IMR-90 (cell line): ENCODE data around the gene POLD1. TPM values are rescaled to one million over a fixed set of nuclear protein-coding genes. Genes with fewer than 3 reads are reported as not detected.
A peak's percentile ranks its signal among the peaks of the same experiment; 100 is the strongest.

Experiments used
- ATAC-seq: fragments of 200-7000 bp; cut with Tn5 transposase; 2 replicates; pipeline ENCODE4 v1.9.1; 2020; ENCODE audit warnings: low read depth, mild to moderate bottlenecking, moderate library complexity
- BruUV-seq: library from RNA; stranded (reverse); fragments of 400-500 nt; replicated peaks from 2 replicates; lab custom pipeline; 2021; lab: Mats Ljungman, UMichigan
- CTCF ChIA-PET: fragments of 300-600 bp; formaldehyde crosslinking; extraction: SDS; loops from one replicate; lab custom pipeline; 2021; ENCODE audit warnings: antibody characterized with exemption; lab: Yijun Ruan, JAX
- POLR2A ChIA-PET: fragments of 300-600 bp; sonication (Branson Sonifier 250); formaldehyde crosslinking; loops from one replicate; lab custom pipeline; 2022; ENCODE audit warnings: antibody characterized with exemption; ENCODE audit not compliant: unreplicated experiment; lab: Charles Lee
- DNase-seq: peaks from one replicate; pipeline ENCODE4 v3.0.0; 2013
- H2AFZ ChIP-seq: replicated peaks from 2 replicates; pipeline ENCODE3; 2013; ENCODE audit warnings: low read length, mild to moderate bottlenecking; ENCODE audit not compliant: poor library complexity
- H2AK5ac ChIP-seq: 2 replicates; pipeline ENCODE4 v1.6.1; 2013; ENCODE audit warnings: low read depth, low read length, inconsistent platforms
- H2AK9ac ChIP-seq: replicated peaks from 2 replicates; pipeline ENCODE3; 2013; ENCODE audit warnings: mild to moderate bottlenecking, low read depth, low read length, moderate library complexity; ENCODE audit not compliant: poor library complexity
- H2BK120ac ChIP-seq: 2 replicates; pipeline ENCODE4 v1.6.1; 2013; ENCODE audit warnings: low read depth, low read length, inconsistent platforms
- H2BK15ac ChIP-seq: 3 replicates; pipeline ENCODE4 v1.6.1; 2013; ENCODE audit warnings: low read depth, low read length, inconsistent platforms
- H2BK20ac ChIP-seq: 2 replicates; pipeline ENCODE4 v1.6.1; 2013; ENCODE audit warnings: low read depth, mild to moderate bottlenecking, inconsistent platforms, low read length, moderate library complexity
- H2BK5ac ChIP-seq: 2 replicates; pipeline ENCODE4 v1.6.1; 2013; ENCODE audit warnings: mild to moderate bottlenecking, low read depth, low read length, inconsistent platforms; ENCODE audit not compliant: poor library complexity, severe bottlenecking
- H3K14ac ChIP-seq: replicated peaks from 2 replicates; pipeline ENCODE4 v1.6.1; 2013; ENCODE audit warnings: low read depth, low read length, inconsistent platforms
- H3K18ac ChIP-seq: 2 replicates; pipeline ENCODE4 v1.6.1; 2013; ENCODE audit warnings: low read depth, low read length, control low read depth
- H3K23ac ChIP-seq: 2 replicates; pipeline ENCODE4 v1.6.1; 2013; ENCODE audit warnings: low read depth, low read length, inconsistent platforms
- H3K27ac ChIP-seq: 2 replicates; pipeline ENCODE4 v1.5.1; 2013; ENCODE audit warnings: mild to moderate bottlenecking, control low read depth, low read length; ENCODE audit not compliant: insufficient read depth
- H3K27me3 ChIP-seq: 2 replicates; pipeline ENCODE4 v1.6.1; 2013; ENCODE audit warnings: low read length; ENCODE audit not compliant: control insufficient read depth, insufficient read depth
- H3K36me3 ChIP-seq: 2 replicates; pipeline ENCODE4 v1.6.1; 2013; ENCODE audit warnings: low read length, mixed read lengths; ENCODE audit not compliant: control insufficient read depth, insufficient read depth
- H3K4ac ChIP-seq: 2 replicates; pipeline ENCODE4 v1.6.1; 2013; ENCODE audit warnings: low read depth, low read length, inconsistent platforms
- H3K4me1 ChIP-seq: 2 replicates; pipeline ENCODE4 v1.6.1; 2013; ENCODE audit warnings: low read length, mixed read lengths; ENCODE audit not compliant: control insufficient read depth, insufficient read depth
- H3K4me2 ChIP-seq: 2 replicates; pipeline ENCODE4 v1.6.1; 2013; ENCODE audit warnings: low read depth, mild to moderate bottlenecking, control low read depth, low read length, moderate library complexity
- H3K4me3 ChIP-seq: 2 replicates; pipeline ENCODE4 v1.5.1; 2013; ENCODE audit warnings: low read depth, mild to moderate bottlenecking, control low read depth, low read length, moderate library complexity; ENCODE audit not compliant: insufficient read depth
- H3K56ac ChIP-seq: 2 replicates; pipeline ENCODE4 v1.6.1; 2013; ENCODE audit warnings: low read length, inconsistent platforms; ENCODE audit not compliant: insufficient read depth; ENCODE audit errors: extremely low read depth
- H3K79me1 ChIP-seq, 2 experiments: 2 replicates each; pipeline ENCODE4 v1.6.1; 2013; ENCODE audit warnings: low read length in 2 of 2, inconsistent platforms in 1 of 2, low read depth in 1 of 2
- H3K9ac ChIP-seq: 2 replicates; pipeline ENCODE4 v1.6.1; 2013; ENCODE audit warnings: low read depth, low read length, control low read depth
- H3K9me1 ChIP-seq: 2 replicates; pipeline ENCODE4 v1.6.1; 2013; ENCODE audit warnings: low read length, inconsistent platforms; ENCODE audit not compliant: insufficient read depth
- H3K9me3 ChIP-seq: 2 replicates; pipeline ENCODE4 v1.6.1; 2013; ENCODE audit warnings: low read length; ENCODE audit not compliant: control insufficient read depth, insufficient read depth
- H4K20me1 ChIP-seq: 2 replicates; pipeline ENCODE4 v1.6.1; 2013; ENCODE audit warnings: low read length, inconsistent platforms; ENCODE audit not compliant: insufficient read depth
- H4K5ac ChIP-seq: 2 replicates; pipeline ENCODE4 v1.6.1; 2013; ENCODE audit warnings: mild to moderate bottlenecking, low read depth, low read length, control low read depth
- H4K8ac ChIP-seq, 2 experiments: 2 replicates each; pipeline ENCODE4 v1.6.1; 2013; ENCODE audit warnings: low read depth in 2 of 2, low read length in 2 of 2, control low read depth in 1 of 2, inconsistent platforms in 1 of 2
- H4K91ac ChIP-seq: 2 replicates; pipeline ENCODE4 v1.6.1; 2013; ENCODE audit warnings: low read depth, low read length, inconsistent platforms; ENCODE audit not compliant: insufficient read depth
- CHD1 ChIP-seq: IDR thresholded peaks from 2 replicates; pipeline ENCODE4 v1.6.1; 2012; ENCODE audit warnings: low read depth, low read length, improper control_type of control experiment
- MAZ ChIP-seq: IDR thresholded peaks from 2 replicates; pipeline ENCODE4 v1.6.1; 2012; ENCODE audit warnings: low read depth, mild to moderate bottlenecking, low read length, improper control_type of control experiment, moderate library complexity, borderline replicate concordance
- MXI1 ChIP-seq: IDR thresholded peaks from 2 replicates; pipeline ENCODE4 v1.6.1; 2012; ENCODE audit warnings: low read depth, mild to moderate bottlenecking, low read length, moderate library complexity, borderline replicate concordance
- NFE2L2 ChIP-seq: fragments of 150-350 bp; IDR thresholded peaks from 2 replicates; pipeline ENCODE4 v1.6.1; 2016; ENCODE audit warnings: low read depth, mild to moderate bottlenecking, low read length
- POLR2A ChIP-seq: IDR thresholded peaks from 2 replicates; pipeline ENCODE4 v1.6.1; 2012; ENCODE audit warnings: mild to moderate bottlenecking, low read depth, low read length
- RAD21 ChIP-seq: IDR thresholded peaks from 2 replicates; pipeline ENCODE4 v1.6.1; 2012; ENCODE audit warnings: low read length, improper control_type of control experiment
- RCOR1 ChIP-seq: IDR thresholded peaks from 2 replicates; pipeline ENCODE4 v1.6.1; 2012; ENCODE audit warnings: mild to moderate bottlenecking, low read length, improper control_type of control experiment; ENCODE audit not compliant: insufficient replicate concordance
- SMC3 ChIP-seq: fragments of 150-350 bp; IDR thresholded peaks from 2 replicates; pipeline ENCODE4 v1.6.1; 2016; ENCODE audit warnings: low read depth, mild to moderate bottlenecking, antibody characterized with exemption, low read length, moderate library complexity
- WGBS, 2 experiments: methylation state at CpG; one replicate each; pipeline versions ENCODE4 v1.1.5 to v1.1.7; 2013; ENCODE audit warnings: missing lambda C conversion rate in 2 of 2; ENCODE audit not compliant: insufficient read length in 1 of 2; ENCODE audit errors: extremely low coverage in 2 of 2; 5-methylcytosine and 5-hydroxymethylcytosine counted together
- dilution Hi-C: fragments of 300-500 bp; cut with HindIII; formaldehyde crosslinking; loops from one replicate; pipeline ENCODE4 v1.14.3; 2018; ENCODE audit warnings: low sequenced_read_pairs; ENCODE audit not compliant: unreplicated experiment
- in situ Hi-C: fragments of 300-500 bp; cut with MboI; formaldehyde crosslinking; loops from 3 replicates; pipeline ENCODE4 v1.14.3; 2019; ENCODE audit warnings: low sequenced_read_pairs, inconsistent platforms, mixed read lengths
- intact Hi-C: fragments of 100-400 bp; cut with micrococcal nuclease; formaldehyde crosslinking; loops from 2 replicates; pipeline ENCODE4 v1.10.0; 2022
- polyA plus RNA-seq, 3 experiments: library from polyadenylated mRNA; depleted of rRNA; stranded (reverse); fragments of >200 nt; gene quantifications; 2 replicates each; pipeline ENCODE4 v1.2.3, GENCODE V29; 2012; ENCODE audit warnings: low replicate concordance in 1 of 3
- total RNA-seq: library from RNA; depleted of rRNA; stranded (reverse); fragments of >200 nt; gene quantifications from 2 replicates; pipeline ENCODE4 v1.2.3, GENCODE V29; 2012

The POLD1 gene
- total and polyA plus RNA-seq, 2 of the 4 experiments (the other 2 are of a cell fraction): 13.8 to 28.9 TPM

- DNase-seq (peak; percentile 69), ATAC-seq (peak; percentile 56)
- H3K9me3 ChIP-seq: no peaks in the 10 kb centered on the region
- no peaks in the 10 kb centered on the region for H3K79me1 ChIP-seq
- no peak overlapping the region for H3K4me3 ChIP-seq
- H3K4me1 ChIP-seq: 0 out of 2 replicates have a peak, but pooled peaks cover 3% of the 10 kb centered on the region
- no peak overlapping the region for H3K27ac ChIP-seq
- H3K9me1 ChIP-seq: no peaks in the 10 kb centered on the region
- H2BK5ac ChIP-seq: no peak overlapping the region
- in situ Hi-C loops: no loop called here
- H4K5ac ChIP-seq: no peak overlapping the region
- H3K23ac ChIP-seq: no peak overlapping the region
- H3K36me3 ChIP-seq: no peaks in the 10 kb centered on the region
- H2AFZ ChIP-seq: peak overlapping the region; percentile 91
- H3K56ac ChIP-seq: no peak overlapping the region
- intact Hi-C loops: no loop called here
- peak overlapping the region; percentile 72 for H2AK9ac ChIP-seq
- no peak overlapping the region for H4K91ac ChIP-seq
- H4K20me1 ChIP-seq: no peaks in the 10 kb centered on the region
- no peak overlapping the region for H3K9ac ChIP-seq
- H3K14ac ChIP-seq: no peak overlapping the region
- 7% methylated on average over 18 of the region's 38 CpGs; no CpG with 5 or more reads in 1 of the 2 experiments for WGBS, 2 experiments
- TF ChIP-seq NFE2L2 (no peak), CHD1 (no peak), SMC3 (no peak), MXI1 (peak; percentile 22; the same call in 1 of the 2 replicates), MAZ (no peak), RAD21 (no peak), POLR2A (no peak), RCOR1 (no peak)
- H2BK15ac ChIP-seq: no peak overlapping the region
- dilution Hi-C loops: no loop called here
- peaks cover 26% of the 10 kb centered on the region for H3K27me3 ChIP-seq
- no peak overlapping the region for H3K18ac ChIP-seq
- no peak overlapping the region for H2BK20ac ChIP-seq
- CTCF ChIA-PET: no interaction called here
- 0 out of 4 replicates have a peak overlapping the region, but pooled peaks of 1 of the 2 experiments have one; percentile 29 for H4K8ac ChIP-seq
- no peak overlapping the region for H3K4ac ChIP-seq
- no peak overlapping the region for H2BK120ac ChIP-seq
- POLR2A ChIA-PET: no interaction called here
- no peak overlapping the region for H2AK5ac ChIP-seq
- BruUV-seq: no TSS peak
- H3K4me2 ChIP-seq: peak overlapping the region; percentile 58
These were observed 43.9 kb downstream of the POLD1 start for GRCh38 chr19:50427997-50428425.
